Cardiac ventricle fibroblast (primary cell): Measurements from ENCODE around the gene TNRC6A. TPM values are rescaled to one million over a fixed set of nuclear protein-coding genes. Genes with fewer than 3 reads are reported as not detected.

ENCODE experiments used
- total RNA-seq: library from RNA; depleted of rRNA; stranded (reverse); fragments of >200 nt; gene quantifications from 2 replicates; pipeline ENCODE4 v1.2.3, GENCODE V29; 2015

Gene TNRC6A
- total RNA-seq = 20.9 and 108 TPM in 2 replicates

GRCh38 chr16:24729243-24729950, at the start of gene TNRC6A:
TNRC6A (plus strand) TSS chr16:24729651; CDS start chr16:24729842, 191 bp downstream.

GRCh38 chr16:24845726-24846547, 116.5 kb downstream of the TNRC6A start, which contains the start of gene SLC5A11:
SLC5A11 (plus strand) TSS chr16:24845963; CDS start chr16:24858644, 12,681 bp downstream.

Other genes starting within 250 kb of the TNRC6A start
- gene RBBP6, start 190.1 kb upstream of the TNRC6A start, total RNA-seq = 26.0 and 44.0 TPM in 2 replicates
- 1.8 TPM in 1 of 2 replicates, not detected in the other for gene SLC5A11, start 116.3 kb downstream of the TNRC6A start, total RNA-seq